WTC11 (cell line): ENCODE results near the gene CADM2. TPM values are rescaled to one million over a fixed set of nuclear protein-coding genes. Genes with fewer than 3 reads are reported as not detected.

Experiments used
- ATAC-seq: fragments of 200-7000 bp; cut with Tn5 transposase; 2 replicates; pipeline ENCODE4 v1.10.0; 2021; ENCODE audit warnings: mild to moderate bottlenecking, moderate library complexity
- CTCF ChIA-PET: fragments of 300-600 bp; sonication (Branson Sonifier 250); formaldehyde crosslinking; loops from one replicate; lab custom pipeline; 2021; ENCODE audit warnings: antibody characterized with exemption; lab: Charles Lee
- POLR2A ChIA-PET: fragments of 350-600 bp; sonication (Branson Sonifier 250); formaldehyde crosslinking; loops from one replicate; lab custom pipeline; 2021; ENCODE audit warnings: antibody characterized with exemption; lab: Charles Lee
- DNase-seq: peaks from one replicate; pipeline ENCODE4 v3.0.0; 2021; ENCODE audit warnings: low spot score
- H3K27ac Mint-ChIP-seq: 2 replicates; pipeline ENCODE4 v1.8.0; 2021; ENCODE audit warnings: mixed read lengths
- H3K27me3 Mint-ChIP-seq: 2 replicates; pipeline ENCODE4 v1.8.0; 2021; ENCODE audit warnings: low read depth, mild to moderate bottlenecking, moderate library complexity, mixed read lengths
- H3K36me3 Mint-ChIP-seq: 2 replicates; pipeline ENCODE4 v1.8.0; 2021; ENCODE audit warnings: mixed read lengths
- H3K4me1 Mint-ChIP-seq: 2 replicates; pipeline ENCODE4 v1.8.0; 2022; ENCODE audit warnings: mixed read lengths
- H3K4me3 Mint-ChIP-seq: 2 replicates; pipeline ENCODE4 v1.8.0; 2021; ENCODE audit warnings: mild to moderate bottlenecking, moderate library complexity, mixed read lengths
- H3K9me3 Mint-ChIP-seq: 2 replicates; pipeline ENCODE4 v1.8.0; 2021; ENCODE audit warnings: mixed read lengths
- GTF2I ChIP-seq: fragments of 250-450 bp; sonication (Bioruptor Pico); conservative IDR thresholded peaks from 2 replicates; pipeline ENCODE4 v1.4.0; 2021; ENCODE audit warnings: mild to moderate bottlenecking
- MYBL2 ChIP-seq: sonication (generic); formaldehyde crosslinking; IDR thresholded peaks from 2 replicates; pipeline ENCODE4 v1.8.1; 2023; ENCODE audit warnings: mild to moderate bottlenecking, moderate library complexity, missing genetic modification reagents
- OVOL2 ChIP-seq: fragments of 250-450 bp; sonication (Bioruptor Pico); IDR thresholded peaks from 2 replicates; pipeline ENCODE4 v1.9.0; 2021; ENCODE audit warnings: mild to moderate bottlenecking, borderline replicate concordance
- RORB ChIP-seq: fragments of 250-450 bp; sonication (Bioruptor Pico); IDR thresholded peaks from 2 replicates; pipeline ENCODE4 v1.9.0; 2021; ENCODE audit warnings: mild to moderate bottlenecking
- ZNF219 ChIP-seq: sonication (generic); formaldehyde crosslinking; IDR thresholded peaks from 2 replicates; pipeline ENCODE4 v1.8.0; 2023; ENCODE audit warnings: missing genetic modification reagents, mild to moderate bottlenecking, borderline replicate concordance
- ZNF232 ChIP-seq: sonication (generic); formaldehyde crosslinking; IDR thresholded peaks from 2 replicates; pipeline ENCODE4 v1.8.0; 2022; ENCODE audit warnings: mild to moderate bottlenecking, missing genetic modification reagents
- total RNA-seq: library from RNA; stranded (reverse); gene quantifications from 3 replicates; pipeline ENCODE4 v1.2.3, GENCODE V29; 2021
- TF ChIP-seq, protein P1 (sequence below): sonication (generic); formaldehyde crosslinking; IDR thresholded peaks from 2 replicates; pipeline ENCODE4 v1.8.1; 2023; ENCODE audit warnings: mild to moderate bottlenecking, missing genetic modification reagents, moderate library complexity
- TF ChIP-seq, protein P2 (sequence below): fragments of 250-450 bp; sonication (Bioruptor Pico); IDR thresholded peaks from 2 replicates; pipeline ENCODE4 v2.1.2; 2022; ENCODE audit warnings: mild to moderate bottlenecking, moderate library complexity
- TF ChIP-seq, protein P3 (sequence below): sonication (generic); formaldehyde crosslinking; IDR thresholded peaks from 2 replicates; pipeline ENCODE4 v1.8.0; 2022; ENCODE audit warnings: mild to moderate bottlenecking, missing genetic modification reagents
- TF ChIP-seq, protein P4 (sequence below): sonication (generic); formaldehyde crosslinking; IDR thresholded peaks from 2 replicates; pipeline ENCODE4 v1.8.0; 2022; ENCODE audit warnings: mild to moderate bottlenecking, missing genetic modification reagents
- TF ChIP-seq, protein P5 (sequence below): sonication (generic); formaldehyde crosslinking; IDR thresholded peaks from 2 replicates; pipeline ENCODE4 v1.8.0; 2022; ENCODE audit warnings: mild to moderate bottlenecking, missing genetic modification reagents
- TF ChIP-seq, protein P6 (sequence below): fragments of 250-450 bp; sonication (Bioruptor Pico); IDR thresholded peaks from 2 replicates; pipeline ENCODE4 v1.9.0; 2021; ENCODE audit warnings: mild to moderate bottlenecking
- TF ChIP-seq, protein P7 (sequence below): sonication (generic); formaldehyde crosslinking; IDR thresholded peaks from 2 replicates; pipeline ENCODE4 v1.8.1; 2022; ENCODE audit warnings: mild to moderate bottlenecking, moderate library complexity, missing genetic modification reagents
- TF ChIP-seq, protein P8 (sequence below): fragments of 250-450 bp; sonication (Bioruptor Pico); IDR thresholded peaks from 2 replicates; pipeline ENCODE4 v1.8.0; 2021; ENCODE audit warnings: mild to moderate bottlenecking

CADM2 gene
- total RNA-seq, 1 experiment from 2014 or later: 18.8 TPM

DNA sequence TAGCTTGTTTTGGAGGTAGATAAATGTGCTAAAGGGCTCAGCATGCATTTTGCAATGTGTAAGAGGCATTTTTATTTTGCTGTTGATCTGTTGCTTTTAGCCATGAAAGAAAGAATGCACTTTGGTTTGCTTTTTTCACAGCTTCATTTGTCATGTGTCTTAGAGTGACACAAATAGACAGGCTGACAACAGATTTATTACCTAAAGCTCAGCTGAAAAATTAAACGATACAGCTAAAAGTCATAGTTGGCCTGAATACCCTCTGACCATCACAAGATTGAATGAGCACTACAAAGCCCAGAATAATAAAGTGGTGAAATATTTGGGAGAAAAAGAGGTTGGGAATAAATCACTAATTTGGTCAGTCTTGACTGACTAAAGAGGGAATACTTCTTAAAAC, 723.1 kb downstream of the CADM2 start:
- ChIA-PET POLR2A (no interaction called here), CTCF (no interaction called here)
- no peaks in the 10 kb centered on the region for H3K36me3 Mint-ChIP-seq
- ATAC-seq (no peak), DNase-seq (no peak)
- no peak overlapping the region for H3K27ac Mint-ChIP-seq
- no peaks in the 10 kb centered on the region for H3K27me3 Mint-ChIP-seq
- no peak overlapping the region for H3K4me3 Mint-ChIP-seq
- H3K4me1 Mint-ChIP-seq: no peaks in the 10 kb centered on the region
- H3K9me3 Mint-ChIP-seq: no peaks in the 10 kb centered on the region
- TF ChIP-seq, protein P1, sequence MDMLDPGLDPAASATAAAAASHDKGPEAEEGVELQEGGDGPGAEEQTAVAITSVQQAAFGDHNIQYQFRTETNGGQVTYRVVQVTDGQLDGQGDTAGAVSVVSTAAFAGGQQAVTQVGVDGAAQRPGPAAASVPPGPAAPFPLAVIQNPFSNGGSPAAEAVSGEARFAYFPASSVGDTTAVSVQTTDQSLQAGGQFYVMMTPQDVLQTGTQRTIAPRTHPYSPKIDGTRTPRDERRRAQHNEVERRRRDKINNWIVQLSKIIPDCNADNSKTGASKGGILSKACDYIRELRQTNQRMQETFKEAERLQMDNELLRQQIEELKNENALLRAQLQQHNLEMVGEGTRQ: no peak
- TF ChIP-seq, protein P2, sequence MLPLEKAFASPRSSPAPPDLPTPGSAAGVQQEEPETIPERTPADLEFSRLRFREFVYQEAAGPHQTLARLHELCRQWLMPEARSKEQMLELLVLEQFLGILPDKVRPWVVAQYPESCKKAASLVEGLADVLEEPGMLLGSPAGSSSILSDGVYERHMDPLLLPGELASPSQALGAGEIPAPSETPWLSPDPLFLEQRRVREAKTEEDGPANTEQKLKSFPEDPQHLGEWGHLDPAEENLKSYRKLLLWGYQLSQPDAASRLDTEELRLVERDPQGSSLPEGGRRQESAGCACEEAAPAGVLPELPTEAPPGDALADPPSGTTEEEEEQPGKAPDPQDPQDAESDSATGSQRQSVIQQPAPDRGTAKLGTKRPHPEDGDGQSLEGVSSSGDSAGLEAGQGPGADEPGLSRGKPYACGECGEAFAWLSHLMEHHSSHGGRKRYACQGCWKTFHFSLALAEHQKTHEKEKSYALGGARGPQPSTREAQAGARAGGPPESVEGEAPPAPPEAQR (CRISPR knock-in tag): no peak
- TF ChIP-seq, protein P3, sequence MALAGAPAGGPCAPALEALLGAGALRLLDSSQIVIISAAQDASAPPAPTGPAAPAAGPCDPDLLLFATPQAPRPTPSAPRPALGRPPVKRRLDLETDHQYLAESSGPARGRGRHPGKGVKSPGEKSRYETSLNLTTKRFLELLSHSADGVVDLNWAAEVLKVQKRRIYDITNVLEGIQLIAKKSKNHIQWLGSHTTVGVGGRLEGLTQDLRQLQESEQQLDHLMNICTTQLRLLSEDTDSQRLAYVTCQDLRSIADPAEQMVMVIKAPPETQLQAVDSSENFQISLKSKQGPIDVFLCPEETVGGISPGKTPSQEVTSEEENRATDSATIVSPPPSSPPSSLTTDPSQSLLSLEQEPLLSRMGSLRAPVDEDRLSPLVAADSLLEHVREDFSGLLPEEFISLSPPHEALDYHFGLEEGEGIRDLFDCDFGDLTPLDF (CRISPR knock-in tag): no peak
- TF ChIP-seq ZNF219 (CRISPR knock-in tag) (no peak), ZNF232 (no peak), MYBL2 (no peak), RORB (no peak), GTF2I (CRISPR knock-in tag) (no peak), OVOL2 (CRISPR knock-in tag) (no peak)
- TF ChIP-seq, protein P4, sequence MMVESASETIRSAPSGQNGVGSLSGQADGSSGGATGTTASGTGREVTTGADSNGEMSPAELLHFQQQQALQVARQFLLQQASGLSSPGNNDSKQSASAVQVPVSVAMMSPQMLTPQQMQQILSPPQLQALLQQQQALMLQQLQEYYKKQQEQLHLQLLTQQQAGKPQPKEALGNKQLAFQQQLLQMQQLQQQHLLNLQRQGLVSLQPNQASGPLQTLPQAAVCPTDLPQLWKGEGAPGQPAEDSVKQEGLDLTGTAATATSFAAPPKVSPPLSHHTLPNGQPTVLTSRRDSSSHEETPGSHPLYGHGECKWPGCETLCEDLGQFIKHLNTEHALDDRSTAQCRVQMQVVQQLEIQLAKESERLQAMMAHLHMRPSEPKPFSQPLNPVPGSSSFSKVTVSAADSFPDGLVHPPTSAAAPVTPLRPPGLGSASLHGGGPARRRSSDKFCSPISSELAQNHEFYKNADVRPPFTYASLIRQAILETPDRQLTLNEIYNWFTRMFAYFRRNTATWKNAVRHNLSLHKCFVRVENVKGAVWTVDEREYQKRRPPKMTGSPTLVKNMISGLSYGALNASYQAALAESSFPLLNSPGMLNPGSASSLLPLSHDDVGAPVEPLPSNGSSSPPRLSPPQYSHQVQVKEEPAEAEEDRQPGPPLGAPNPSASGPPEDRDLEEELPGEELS (CRISPR knock-in tag): no peak
- TF ChIP-seq, protein P5, sequence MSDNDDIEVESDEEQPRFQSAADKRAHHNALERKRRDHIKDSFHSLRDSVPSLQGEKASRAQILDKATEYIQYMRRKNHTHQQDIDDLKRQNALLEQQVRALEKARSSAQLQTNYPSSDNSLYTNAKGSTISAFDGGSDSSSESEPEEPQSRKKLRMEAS (CRISPR knock-in tag): no peak

DNA sequence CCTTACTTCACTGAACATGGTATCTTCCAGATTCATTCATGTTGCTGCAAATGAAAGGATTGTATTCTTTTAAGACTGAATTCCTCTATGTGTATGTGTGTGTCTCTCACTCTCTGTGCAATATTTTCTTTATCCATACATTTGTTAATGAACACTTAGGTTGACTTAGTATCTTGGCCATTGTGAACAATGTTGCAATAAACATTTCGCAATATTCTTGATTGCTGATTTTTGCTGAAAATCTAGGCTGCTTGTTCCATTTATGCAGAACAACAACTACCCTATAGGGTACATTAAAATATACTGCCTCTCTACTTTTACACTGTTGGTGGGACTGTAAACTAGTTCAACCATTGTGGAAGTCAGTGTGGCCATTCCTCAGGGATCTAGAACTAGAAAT, 732.4 kb downstream of the CADM2 start:
- TF ChIP-seq, protein P6, sequence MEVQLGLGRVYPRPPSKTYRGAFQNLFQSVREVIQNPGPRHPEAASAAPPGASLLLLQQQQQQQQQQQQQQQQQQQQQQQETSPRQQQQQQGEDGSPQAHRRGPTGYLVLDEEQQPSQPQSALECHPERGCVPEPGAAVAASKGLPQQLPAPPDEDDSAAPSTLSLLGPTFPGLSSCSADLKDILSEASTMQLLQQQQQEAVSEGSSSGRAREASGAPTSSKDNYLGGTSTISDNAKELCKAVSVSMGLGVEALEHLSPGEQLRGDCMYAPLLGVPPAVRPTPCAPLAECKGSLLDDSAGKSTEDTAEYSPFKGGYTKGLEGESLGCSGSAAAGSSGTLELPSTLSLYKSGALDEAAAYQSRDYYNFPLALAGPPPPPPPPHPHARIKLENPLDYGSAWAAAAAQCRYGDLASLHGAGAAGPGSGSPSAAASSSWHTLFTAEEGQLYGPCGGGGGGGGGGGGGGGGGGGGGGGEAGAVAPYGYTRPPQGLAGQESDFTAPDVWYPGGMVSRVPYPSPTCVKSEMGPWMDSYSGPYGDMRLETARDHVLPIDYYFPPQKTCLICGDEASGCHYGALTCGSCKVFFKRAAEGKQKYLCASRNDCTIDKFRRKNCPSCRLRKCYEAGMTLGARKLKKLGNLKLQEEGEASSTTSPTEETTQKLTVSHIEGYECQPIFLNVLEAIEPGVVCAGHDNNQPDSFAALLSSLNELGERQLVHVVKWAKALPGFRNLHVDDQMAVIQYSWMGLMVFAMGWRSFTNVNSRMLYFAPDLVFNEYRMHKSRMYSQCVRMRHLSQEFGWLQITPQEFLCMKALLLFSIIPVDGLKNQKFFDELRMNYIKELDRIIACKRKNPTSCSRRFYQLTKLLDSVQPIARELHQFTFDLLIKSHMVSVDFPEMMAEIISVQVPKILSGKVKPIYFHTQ (CRISPR knock-in tag): no peak
- TF ChIP-seq ZNF232: no peak
- TF ChIP-seq, all 79 proteins: peak for 0
- POLR2A ChIA-PET: no interaction called here
- no peak overlapping the region for H3K4me3 Mint-ChIP-seq
- DNase-seq (no peak), ATAC-seq (no peak)
- H3K27me3 Mint-ChIP-seq: no peaks in the 10 kb centered on the region
- H3K4me1 Mint-ChIP-seq: no peaks in the 10 kb centered on the region
- CTCF ChIA-PET: no interaction called here
- H3K36me3 Mint-ChIP-seq: no peaks in the 10 kb centered on the region
- H3K27ac Mint-ChIP-seq: no peak overlapping the region
- peaks cover 5% of the 10 kb centered on the region; the same call in 1 of the 2 replicates for H3K9me3 Mint-ChIP-seq

DNA sequence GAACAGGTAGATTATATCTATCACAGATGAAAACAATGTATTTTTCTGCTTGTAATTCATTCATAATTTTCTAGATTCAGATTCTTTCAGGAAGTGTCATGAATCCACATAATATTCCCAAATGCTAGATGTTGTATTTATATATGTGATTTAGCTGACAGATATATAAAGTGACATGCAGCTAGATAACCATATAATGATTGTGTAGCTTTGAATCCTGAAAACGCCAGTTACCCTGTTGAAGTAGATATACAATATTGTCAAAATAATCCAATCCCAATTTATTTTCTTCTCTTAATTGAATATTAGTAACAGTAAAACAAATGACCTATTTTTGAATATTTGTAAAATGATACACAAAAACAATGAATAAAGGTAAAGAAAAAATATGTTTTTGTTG, 738.4 kb downstream of the CADM2 start:
- CTCF ChIA-PET: no interaction called here
- H3K36me3 Mint-ChIP-seq: peaks cover 23% of the 10 kb centered on the region
- ATAC-seq: no peak
- peaks cover 29% of the 10 kb centered on the region for H3K9me3 Mint-ChIP-seq
- H3K4me3 Mint-ChIP-seq: no peak overlapping the region
- H3K4me1 Mint-ChIP-seq: no peaks in the 10 kb centered on the region; the same call in 1 of the 2 replicates
- DNase-seq: no peak
- no peak overlapping the region for H3K27ac Mint-ChIP-seq
- H3K27me3 Mint-ChIP-seq: no peaks in the 10 kb centered on the region
- POLR2A ChIA-PET: no interaction called here
- TF ChIP-seq, protein P7, sequence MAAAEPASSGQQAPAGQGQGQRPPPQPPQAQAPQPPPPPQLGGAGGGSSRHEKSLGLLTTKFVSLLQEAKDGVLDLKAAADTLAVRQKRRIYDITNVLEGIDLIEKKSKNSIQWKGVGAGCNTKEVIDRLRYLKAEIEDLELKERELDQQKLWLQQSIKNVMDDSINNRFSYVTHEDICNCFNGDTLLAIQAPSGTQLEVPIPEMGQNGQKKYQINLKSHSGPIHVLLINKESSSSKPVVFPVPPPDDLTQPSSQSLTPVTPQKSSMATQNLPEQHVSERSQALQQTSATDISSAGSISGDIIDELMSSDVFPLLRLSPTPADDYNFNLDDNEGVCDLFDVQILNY (CRISPR knock-in tag): no peak
- TF ChIP-seq, protein P2 (CRISPR knock-in tag): no peak
- TF ChIP-seq, protein P8, sequence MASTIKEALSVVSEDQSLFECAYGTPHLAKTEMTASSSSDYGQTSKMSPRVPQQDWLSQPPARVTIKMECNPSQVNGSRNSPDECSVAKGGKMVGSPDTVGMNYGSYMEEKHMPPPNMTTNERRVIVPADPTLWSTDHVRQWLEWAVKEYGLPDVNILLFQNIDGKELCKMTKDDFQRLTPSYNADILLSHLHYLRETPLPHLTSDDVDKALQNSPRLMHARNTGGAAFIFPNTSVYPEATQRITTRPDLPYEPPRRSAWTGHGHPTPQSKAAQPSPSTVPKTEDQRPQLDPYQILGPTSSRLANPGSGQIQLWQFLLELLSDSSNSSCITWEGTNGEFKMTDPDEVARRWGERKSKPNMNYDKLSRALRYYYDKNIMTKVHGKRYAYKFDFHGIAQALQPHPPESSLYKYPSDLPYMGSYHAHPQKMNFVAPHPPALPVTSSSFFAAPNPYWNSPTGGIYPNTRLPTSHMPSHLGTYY (CRISPR knock-in tag): no peak
